ENCODE measurements around the gene NPTN. TPM values are rescaled to one million over a fixed set of nuclear protein-coding genes. Genes with fewer than 3 reads are reported as not detected.

The NPTN gene
- total RNA-seq: 99.9 TPM

GRCh38 chr15:73633111-73633990 is at the start of gene NPTN:
NPTN (minus strand) TSS chr15:73633389; CDS start chr15:73633215, 174 bp downstream.

Other genes starting within 250 kb of the NPTN start
- gene REC114, start 190.2 kb downstream of the NPTN start, total RNA-seq: not detected
- gene CD276, start 51.0 kb upstream of the NPTN start, total RNA-seq: 75.3 TPM
- 19.9 TPM for gene INSYN1, start 120.0 kb upstream of the NPTN start, total RNA-seq
- not detected for gene TBC1D21, start 240.2 kb upstream of the NPTN start, total RNA-seq

Data from camera-type eye (tissue), 1 donor.